Hematopoietic multipotent progenitor cell treated with erythropoietin and hydrocortisone succinate and interleukin-3 and kit ligand, for 15 days (in vitro differentiated cells): ENCODE measurements around the gene TMEM258.

Source experiments
- DNase-seq: peaks from one replicate; pipeline ENCODE4 v3.0.0-alpha.2; 2015; ENCODE audit warnings: low spot score

The TMEM258 gene

GRCh38 chr11:61820174-61820573, 27.8 kb upstream of the TMEM258 start:
- DNase-seq, result peak; percentile 30

- no peak for DNase-seq
Observed at GRCh38 chr11:61817471-61818202, 25.2 kb upstream of the TMEM258 start.

- peak; percentile 67 for DNase-seq
Observed at GRCh38 chr11:61816736-61817455, 24.5 kb upstream of the TMEM258 start, which contains the start of gene FADS1. TSS of gene FADS1 (minus strand) at chr11:61817003. CDS start at chr11:61816929, 74 bp downstream.

GRCh38 chr11:61815790-61816735, 23.7 kb upstream of the TMEM258 start:
- peak; percentile 50 for DNase-seq

GRCh38 chr11:61814958-61815789, 22.8 kb upstream of the TMEM258 start:
- DNase-seq, result peak; percentile 50

- no peak for DNase-seq
Observed at GRCh38 chr11:61814247-61814957, 22.0 kb upstream of the TMEM258 start.

- DNase-seq, result no peak
Observed at GRCh38 chr11:61812736-61813411, 20.5 kb upstream of the TMEM258 start.

GRCh38 chr11:61811831-61812230, 19.4 kb upstream of the TMEM258 start:
- DNase-seq, result no peak

- no peak for DNase-seq
Observed at GRCh38 chr11:61810671-61811175, 18.3 kb upstream of the TMEM258 start.

GRCh38 chr11:61806785-61807184, 14.4 kb upstream of the TMEM258 start:
- no peak for DNase-seq

GRCh38 chr11:61805146-61805545, 12.7 kb upstream of the TMEM258 start:
- DNase-seq, result no peak

GRCh38 chr11:61803889-61804647, 11.7 kb upstream of the TMEM258 start:
- no peak for DNase-seq

- DNase-seq, result no peak
Observed at GRCh38 chr11:61802605-61803004, 10.2 kb upstream of the TMEM258 start.

GRCh38 chr11:61800331-61801281, 8.2 kb upstream of the TMEM258 start:
- DNase-seq, result peak; percentile 61

GRCh38 chr11:61799665-61800284, 7.4 kb upstream of the TMEM258 start:
- DNase-seq, result no peak

GRCh38 chr11:61797263-61797944, 5.0 kb upstream of the TMEM258 start:
- peak; percentile 87 for DNase-seq
